Osteocyte (in vitro differentiated cells): ENCODE results near the gene TM9SF4. TPM values are rescaled to one million over a fixed set of nuclear protein-coding genes. Genes with fewer than 3 reads are reported as not detected.

Experiments used
- DNase-seq: peaks from one replicate; pipeline ENCODE4 v3.0.0; 2021; ENCODE audit warnings: mixed read lengths; ENCODE audit not compliant: unreplicated experiment; ENCODE audit errors: extremely low spot score
- H3K27ac Mint-ChIP-seq: one replicate; pipeline ENCODE4 v1.8.0; 2021; ENCODE audit warnings: mild to moderate bottlenecking, mixed read lengths; ENCODE audit not compliant: unreplicated experiment
- H3K27me3 Mint-ChIP-seq: one replicate; pipeline ENCODE4 v1.8.0; 2021; ENCODE audit warnings: mixed read lengths; ENCODE audit not compliant: unreplicated experiment
- H3K36me3 Mint-ChIP-seq: one replicate; pipeline ENCODE4 v1.8.0; 2021; ENCODE audit warnings: mixed read lengths; ENCODE audit not compliant: unreplicated experiment
- H3K4me1 Mint-ChIP-seq: one replicate; pipeline ENCODE4 v1.8.0; 2021; ENCODE audit warnings: mixed read lengths; ENCODE audit not compliant: unreplicated experiment
- H3K4me3 Mint-ChIP-seq: one replicate; pipeline ENCODE4 v1.8.0; 2021; ENCODE audit warnings: mild to moderate bottlenecking, moderate library complexity, mixed read lengths; ENCODE audit not compliant: unreplicated experiment
- H3K9me3 Mint-ChIP-seq: one replicate; pipeline ENCODE4 v1.8.0; 2021; ENCODE audit warnings: mixed read lengths; ENCODE audit not compliant: unreplicated experiment
- CTCF ChIP-seq: fragments of 200-600 bp; sonication (generic); IDR thresholded peaks from 2 replicates; pipeline ENCODE4 v1.5.0; 2021; ENCODE audit warnings: antibody characterized with exemption, mild to moderate bottlenecking, moderate library complexity
- total RNA-seq: library from RNA; stranded (reverse); gene quantifications from 2 replicates; pipeline ENCODE4 v1.2.1, GENCODE V29; 2021

Gene TM9SF4
- total RNA-seq, 1 donor from 2014 or later = 64.4 TPM

GRCh38 chr20:32078791-32079190, 30.7 kb upstream of the TM9SF4 start:
- TF ChIP-seq CTCF = no peak

DNA sequence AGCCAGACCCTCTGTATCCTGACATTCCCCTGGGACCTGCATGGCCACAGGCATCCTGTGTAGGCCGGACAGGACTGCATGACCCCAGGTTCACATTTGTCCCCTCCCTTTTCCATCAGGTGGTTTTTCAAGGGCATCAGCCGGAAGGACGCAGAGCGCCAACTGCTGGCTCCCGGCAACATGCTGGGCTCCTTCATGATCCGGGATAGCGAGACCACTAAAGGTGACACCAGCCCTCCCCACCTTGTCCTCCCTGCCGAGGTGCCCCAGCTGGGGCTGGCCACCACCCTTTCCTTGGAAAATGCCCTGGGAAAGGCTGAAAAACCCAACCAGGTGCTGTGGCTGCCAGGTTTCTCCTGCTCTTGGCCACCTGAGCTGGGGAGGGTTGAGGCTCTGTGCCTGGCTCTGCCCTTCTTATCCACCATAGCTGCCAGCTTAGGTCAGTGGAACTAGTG, 29.8 kb upstream of the TM9SF4 start:
- no peak overlapping the region for H3K27ac Mint-ChIP-seq
- H3K4me3 Mint-ChIP-seq = no peak overlapping the region
- DNase-seq = no peak
- TF ChIP-seq CTCF = no peak
- H3K36me3 Mint-ChIP-seq = no peaks in the 10 kb centered on the region
- H3K9me3 Mint-ChIP-seq = no peaks in the 10 kb centered on the region
- H3K4me1 Mint-ChIP-seq = no peaks in the 10 kb centered on the region
- H3K27me3 Mint-ChIP-seq = peaks cover 42% of the 10 kb centered on the region

More at GRCh38 chr20:32078791-32079190, 30.7 kb upstream of the TM9SF4 start:
- H3K9me3 Mint-ChIP-seq = no peaks in the 10 kb centered on the region
- H3K4me1 Mint-ChIP-seq = no peaks in the 10 kb centered on the region
- H3K4me3 Mint-ChIP-seq = no peak overlapping the region
- H3K36me3 Mint-ChIP-seq = no peaks in the 10 kb centered on the region
- peaks cover 37% of the 10 kb centered on the region for H3K27me3 Mint-ChIP-seq
- H3K27ac Mint-ChIP-seq = no peak overlapping the region
- DNase-seq = no peak

DNA sequence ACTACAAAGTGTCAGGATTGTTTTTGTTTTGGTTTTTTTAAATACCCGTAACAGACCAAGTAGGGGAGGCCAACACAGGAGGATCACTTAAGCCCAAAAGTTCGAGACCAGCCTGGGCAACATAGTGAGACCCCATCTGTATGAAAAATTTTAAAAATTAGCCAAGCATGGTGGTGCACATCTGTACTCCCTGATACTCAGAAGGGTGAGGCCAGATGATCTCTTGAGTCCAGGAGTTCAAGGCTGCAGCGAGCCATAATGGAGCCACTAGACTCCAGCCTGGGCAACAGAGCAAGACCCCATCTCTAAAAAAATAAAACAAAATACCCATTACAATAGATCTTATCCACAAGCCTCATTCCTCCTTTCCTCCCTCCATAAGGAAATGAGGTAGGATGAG, 28.7 kb upstream of the TM9SF4 start:
- TF ChIP-seq CTCF = no peak
- Mint-ChIP-seq H3K27ac (no peak overlapping the region), H3K4me1 (no peaks in the 10 kb centered on the region), H3K9me3 (no peaks in the 10 kb centered on the region), H3K4me3 (no peak overlapping the region), H3K27me3 (peaks cover 44% of the 10 kb centered on the region), H3K36me3 (no peaks in the 10 kb centered on the region)
- DNase-seq = no peak

DNA sequence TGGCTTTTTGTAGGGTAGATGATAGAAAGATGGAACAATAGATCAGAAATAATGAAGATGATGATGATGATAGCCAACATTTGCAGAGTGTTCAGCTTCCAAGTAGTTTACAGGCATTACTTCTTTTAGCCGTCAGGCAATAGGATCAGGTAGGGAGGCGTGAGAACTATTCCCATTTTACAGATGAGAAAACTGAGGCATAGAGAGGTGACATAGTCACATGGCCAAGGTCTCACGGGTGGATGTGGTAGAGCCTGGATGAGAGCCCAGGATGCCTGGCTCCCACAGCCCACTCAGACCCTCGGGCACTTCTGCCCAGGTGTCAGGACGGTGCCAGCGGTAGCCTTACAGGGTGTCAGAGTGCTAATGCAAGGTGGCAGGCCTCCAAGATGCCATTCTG, 26.0 kb upstream of the TM9SF4 start:
- Mint-ChIP-seq H3K27me3 (peaks cover 38% of the 10 kb centered on the region), H3K4me1 (no peaks in the 10 kb centered on the region), H3K36me3 (no peaks in the 10 kb centered on the region), H3K9me3 (no peaks in the 10 kb centered on the region), H3K4me3 (no peak overlapping the region), H3K27ac (no peak overlapping the region)
- DNase-seq = no peak
- no peak for TF ChIP-seq CTCF

GRCh38 chr20:32087070-32087469, 22.4 kb upstream of the TM9SF4 start:
- no peak for TF ChIP-seq CTCF
- peaks cover 31% of the 10 kb centered on the region for H3K27me3 Mint-ChIP-seq
- H3K4me1 Mint-ChIP-seq = no peaks in the 10 kb centered on the region
- no peaks in the 10 kb centered on the region for H3K9me3 Mint-ChIP-seq
- DNase-seq = no peak
- no peak overlapping the region for H3K27ac Mint-ChIP-seq
- no peak overlapping the region for H3K4me3 Mint-ChIP-seq
- no peaks in the 10 kb centered on the region for H3K36me3 Mint-ChIP-seq
